GM12874 (cell line): Measurements from ENCODE around the gene SLC39A7.

Experiments used
- CTCF ChIP-seq: IDR thresholded peaks from 2 replicates; pipeline ENCODE4 v1.5.1; 2011; ENCODE audit warnings: low read depth, mild to moderate bottlenecking, control low read depth, low read length, moderate library complexity; ENCODE audit not compliant: insufficient read depth

Gene SLC39A7

DNA sequence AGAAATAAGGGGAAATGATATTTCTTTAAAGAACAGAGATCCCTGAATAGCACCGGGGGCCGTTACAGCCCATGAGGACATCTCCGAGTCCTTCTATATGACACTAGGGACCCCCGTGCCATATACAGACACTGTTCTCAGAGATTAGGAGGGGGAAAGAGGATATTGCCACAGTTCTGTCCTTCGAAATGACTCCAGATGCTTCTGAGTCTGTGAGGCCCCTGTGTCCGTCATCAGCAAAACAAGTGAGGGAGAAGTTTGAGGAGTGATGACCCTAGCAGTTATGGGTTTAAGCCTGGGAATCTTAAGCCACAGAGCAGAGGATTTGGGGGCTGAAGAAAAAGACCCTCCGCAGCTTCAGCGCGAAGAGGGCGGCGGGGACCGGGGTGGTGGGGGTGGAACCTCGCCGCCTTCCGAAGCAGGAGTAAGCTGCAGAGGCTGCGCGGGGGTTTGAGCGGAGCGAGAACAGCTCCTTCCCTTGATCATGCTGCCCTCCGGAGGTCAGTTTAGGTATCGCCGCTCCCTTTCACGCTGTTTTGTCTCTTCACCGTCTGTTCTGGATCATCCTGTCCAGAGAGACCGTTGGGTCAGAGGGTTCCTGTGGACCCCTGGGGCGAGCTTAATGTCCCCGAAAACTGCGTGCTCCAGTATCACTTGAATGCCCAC is 47.4 kb downstream of the SLC39A7 start:
- peak; percentile 93 for TF ChIP-seq CTCF

- TF ChIP-seq CTCF = no peak
Measured at GRCh38 chr6:33248643-33248931, 47.9 kb downstream of the SLC39A7 start.

DNA sequence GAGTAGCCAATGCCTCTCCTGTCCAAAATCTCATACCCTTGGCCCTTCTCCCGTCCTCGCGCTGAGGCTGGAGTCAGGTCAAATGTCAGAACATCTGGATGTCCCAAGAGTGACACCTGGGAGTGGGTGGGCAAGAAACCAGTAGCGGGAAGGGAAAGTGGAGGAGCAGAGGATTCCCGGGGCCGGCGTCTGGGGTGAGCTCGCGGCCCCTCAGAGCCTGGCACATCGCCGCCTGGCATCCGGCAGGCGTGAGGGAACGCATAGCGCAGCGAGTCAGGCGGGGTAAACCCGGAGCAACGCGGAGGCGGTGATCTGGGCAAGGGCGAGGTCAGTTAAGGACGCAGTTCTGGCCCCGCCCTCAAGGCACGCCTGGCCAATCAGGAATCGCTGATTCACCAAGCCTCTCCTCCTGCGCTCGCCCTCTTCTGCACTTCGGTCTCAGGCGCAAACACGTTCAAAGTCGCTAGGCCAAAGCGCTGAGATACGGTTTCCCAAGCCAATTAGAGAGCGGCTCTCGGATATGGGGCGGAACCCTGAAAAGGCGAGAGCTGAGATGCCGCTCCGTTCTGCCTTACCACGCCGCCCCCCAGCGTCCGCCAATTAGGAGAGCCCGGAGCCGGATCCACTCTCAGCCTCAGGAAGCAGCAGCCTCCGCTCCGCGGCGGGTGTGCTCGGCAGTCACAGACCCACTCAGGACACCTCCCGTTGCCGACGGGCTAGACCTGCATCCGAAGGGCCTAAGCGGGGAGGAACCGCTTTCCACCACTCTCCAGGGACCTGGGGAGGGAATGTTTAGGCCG is 48.5 kb downstream of the SLC39A7 start:
- TF ChIP-seq CTCF = no peak

DNA sequence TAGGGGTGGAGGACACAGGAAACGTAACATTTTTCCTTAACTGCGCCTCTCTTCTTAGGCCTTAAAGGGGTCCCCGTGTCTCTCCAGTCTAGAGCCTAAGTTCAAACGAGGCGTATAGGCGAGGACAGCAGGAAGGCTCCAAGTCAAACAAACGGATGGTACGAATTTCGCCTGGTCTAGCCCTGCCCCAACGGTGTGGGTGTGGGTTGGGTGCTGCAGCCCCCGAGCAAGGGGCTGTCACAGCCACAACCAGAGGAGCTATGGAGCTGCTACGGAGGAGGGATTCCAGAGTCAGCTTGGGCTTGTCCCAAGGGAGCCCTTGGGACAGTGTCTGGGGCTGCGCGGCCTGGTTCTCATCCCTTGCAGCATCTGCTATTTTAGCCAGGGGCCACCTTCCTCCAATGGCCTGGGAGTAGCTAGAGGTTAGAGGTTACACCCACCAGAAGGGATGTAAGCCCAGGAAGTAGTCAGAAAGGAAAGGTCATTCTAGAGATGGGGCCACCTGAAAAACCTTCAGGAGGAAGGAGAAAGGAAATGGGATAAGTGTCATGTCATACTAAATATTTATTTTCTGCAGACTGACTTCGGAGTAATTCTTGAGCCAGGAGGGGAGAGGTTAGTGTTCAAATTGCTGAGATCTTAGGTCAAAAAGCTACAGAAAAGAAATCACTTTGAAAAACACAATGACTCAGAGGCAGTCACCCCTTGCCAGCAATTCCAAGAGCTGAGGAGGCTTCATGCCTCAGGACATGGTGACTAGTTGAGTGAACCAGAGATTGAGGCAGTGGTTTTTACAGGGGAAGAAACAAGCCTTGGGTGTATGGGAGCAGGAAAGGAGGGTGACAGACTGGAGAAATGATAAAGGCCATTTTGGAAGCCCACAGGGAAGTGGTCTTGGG is 49.3 kb downstream of the SLC39A7 start:
- no peak for TF ChIP-seq CTCF

DNA sequence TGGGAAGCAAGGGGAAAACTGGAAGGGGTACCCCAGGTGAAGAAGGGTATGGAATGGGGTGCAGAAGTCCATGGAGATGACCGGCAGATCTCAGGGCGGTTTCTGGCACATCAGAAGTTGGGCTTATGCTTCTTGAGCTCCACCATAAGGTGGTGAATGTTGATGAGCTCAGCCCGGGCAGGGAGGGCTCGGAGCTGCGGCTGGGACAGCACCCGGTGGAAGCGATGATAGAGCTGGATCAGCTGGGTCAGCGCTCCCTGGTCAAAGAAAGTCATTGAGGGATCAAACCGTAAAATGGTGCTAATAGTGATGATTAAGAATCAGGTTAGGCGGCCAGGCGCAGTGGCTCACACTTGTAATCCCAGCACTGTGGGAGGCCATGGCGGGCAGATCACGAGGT is 50.1 kb downstream of the SLC39A7 start:
- TF ChIP-seq CTCF = no peak

- no peak for TF ChIP-seq CTCF
Measured at GRCh38 chr6:33251395-33252012, 50.8 kb downstream of the SLC39A7 start.

GRCh38 chr6:33252759-33253158 is 52.1 kb downstream of the SLC39A7 start:
- no peak for TF ChIP-seq CTCF
